H1 (cell line): ENCODE results near the gene TIMM10. TPM values are rescaled to one million over a fixed set of nuclear protein-coding genes. Genes with fewer than 3 reads are reported as not detected.

Source experiments
- CTCF ChIA-PET: fragments of 300-600 bp; sonication (Branson Sonifier 250); formaldehyde crosslinking; loops from one replicate; lab custom pipeline; 2021; ENCODE audit not compliant: partially characterized antibody; lab: Charles Lee
- POLR2A ChIA-PET: fragments of 300-600 bp; sonication (Branson Sonifier 250); formaldehyde crosslinking; loops from one replicate; lab custom pipeline; 2021; ENCODE audit warnings: inconsistent platforms; ENCODE audit not compliant: partially characterized antibody; lab: Charles Lee
- DNase-seq, 2 experiments: peaks; one replicate each; pipeline versions ENCODE4 v3.0.0 to v3.0.0-alpha.2; 2010 to 2022; ENCODE audit warnings: low spot score in 2 of 2, low read depth in 1 of 2, mixed read lengths in 1 of 2
- FAIRE-seq: peaks from 2 replicates; lab custom pipeline; 2011; peaks lifted over from hg19 to GRCh38; lab: Jason Lieb, UNC
- H2AFZ ChIP-seq: 2 replicates; pipeline ENCODE4 v1.8.1; 2012; ENCODE audit warnings: low read length, inconsistent platforms
- H2AK5ac ChIP-seq: 2 replicates; pipeline ENCODE4 v1.6.1; 2013; ENCODE audit warnings: low read depth, low read length
- H2BK120ac ChIP-seq: replicated peaks from 2 replicates; pipeline ENCODE3; 2013; ENCODE audit warnings: low read depth, low read length, inconsistent platforms
- H2BK12ac ChIP-seq: 2 replicates; pipeline ENCODE4 v1.6.1; 2013; ENCODE audit warnings: low read depth, low read length
- H2BK15ac ChIP-seq: 2 replicates; pipeline ENCODE4 v1.6.1; 2013; ENCODE audit warnings: low read length
- H2BK20ac ChIP-seq: 2 replicates; pipeline ENCODE4 v1.6.1; 2013; ENCODE audit warnings: low read length
- H2BK5ac ChIP-seq: 2 replicates; pipeline ENCODE4 v1.6.1; 2013; ENCODE audit warnings: low read depth, low read length
- H3K14ac ChIP-seq: 2 replicates; pipeline ENCODE4 v1.6.1; 2013; ENCODE audit warnings: inconsistent platforms; ENCODE audit not compliant: insufficient read length
- H3K18ac ChIP-seq: 2 replicates; pipeline ENCODE4 v1.6.1; 2013; ENCODE audit warnings: low read length; ENCODE audit errors: extremely low read depth
- H3K23ac ChIP-seq: 2 replicates; pipeline ENCODE4 v1.6.1; 2013; ENCODE audit warnings: inconsistent platforms; ENCODE audit not compliant: insufficient read length
- H3K23me2 ChIP-seq: 2 replicates; pipeline ENCODE4 v1.6.1; 2013; ENCODE audit warnings: low read depth, low read length
- H3K27ac ChIP-seq: 2 replicates; pipeline ENCODE4 v1.6.1; 2011; ENCODE audit warnings: low read depth, low read length, inconsistent platforms
- H3K27me3 ChIP-seq, 4 experiments: replicated peaks in 1 of 4; 1 replicate in 1 of 4; 2 replicates in 3 of 4; pipeline versions ENCODE4 v1.6.1 to v1.8.1; 2011 to 2013; ENCODE audit warnings: low read length in 3 of 4, mild to moderate bottlenecking in 3 of 4, inconsistent platforms in 2 of 4, mixed read lengths in 2 of 4, moderate library complexity in 1 of 4; ENCODE audit not compliant: control insufficient read depth in 3 of 4, insufficient read depth in 3 of 4; ENCODE audit errors: extremely low read depth in 1 of 4
- H3K36me3 ChIP-seq, 4 experiments: 2 replicates each; pipeline versions ENCODE4 v1.6.1 to v1.8.1; 2011 to 2013; ENCODE audit warnings: mild to moderate bottlenecking in 4 of 4, low read length in 3 of 4, moderate library complexity in 2 of 4, control low read depth in 1 of 4, inconsistent platforms in 1 of 4; ENCODE audit not compliant: insufficient read depth in 4 of 4, control insufficient read depth in 2 of 4
- H3K4ac ChIP-seq: replicated peaks from 2 replicates; pipeline ENCODE3; 2013; ENCODE audit warnings: low read length, low read depth, mixed read lengths, inconsistent platforms; ENCODE audit not compliant: insufficient read length
- H3K4me1 ChIP-seq, 4 experiments: replicated peaks in 1 of 4; 1 replicate in 1 of 4; 2 replicates in 3 of 4; pipeline versions ENCODE4 v1.6.1 to v1.8.1; 2011 to 2013; ENCODE audit warnings: low read length in 3 of 4, inconsistent platforms in 2 of 4, mixed read lengths in 1 of 4; ENCODE audit not compliant: insufficient read depth in 4 of 4, control insufficient read depth in 3 of 4
- H3K4me2 ChIP-seq, 2 experiments: 2 replicates each; pipeline versions ENCODE4 v1.6.1 to v1.8.1; 2011 to 2013; ENCODE audit warnings: low read depth in 2 of 2, low read length in 2 of 2, control low read depth in 1 of 2, inconsistent platforms in 1 of 2, mild to moderate bottlenecking in 1 of 2; ENCODE audit not compliant: insufficient read depth in 1 of 2
- H3K4me3 ChIP-seq, 4 experiments: fragments of 200-600, 300-600 bp in 1 of 4; sonication (generic), shearing (Covaris generic), sonication (Bioruptor Twin) in 1 of 4; 2 replicates each; pipeline versions ENCODE4 v1.5.1 to v1.8.1; 2011 to 2016; ENCODE audit warnings: low read length in 4 of 4, low read depth in 3 of 4, control low read depth in 2 of 4, inconsistent platforms in 2 of 4, mild to moderate bottlenecking in 2 of 4, mixed read lengths in 1 of 4, moderate library complexity in 1 of 4; ENCODE audit not compliant: insufficient read depth in 2 of 4; ENCODE audit errors: extremely low read depth in 1 of 4
- H3K56ac ChIP-seq: replicated peaks from 2 replicates; pipeline ENCODE3; 2013; ENCODE audit warnings: low read depth, mild to moderate bottlenecking, mixed read lengths, low read length, inconsistent platforms; ENCODE audit not compliant: insufficient read length
- H3K79me1 ChIP-seq: 2 replicates; pipeline ENCODE4 v1.6.1; 2013; ENCODE audit warnings: low read depth, low read length, control low read depth
- H3K79me2 ChIP-seq, 2 experiments: 2 replicates each; pipeline versions ENCODE4 v1.6.1 to v1.8.1; 2012 to 2013; ENCODE audit warnings: low read length in 2 of 2, mild to moderate bottlenecking in 2 of 2, inconsistent platforms in 1 of 2; ENCODE audit not compliant: insufficient read depth in 2 of 2, control insufficient read depth in 1 of 2
- H3K9ac ChIP-seq, 4 experiments: replicated peaks in 1 of 4; 1 replicate in 1 of 4; 2 replicates in 3 of 4; pipeline versions ENCODE4 v1.6.1 to v1.8.1; 2011 to 2013; ENCODE audit warnings: low read depth in 3 of 4, low read length in 3 of 4, control low read depth in 2 of 4, mild to moderate bottlenecking in 2 of 4, moderate library complexity in 2 of 4, inconsistent platforms in 1 of 4; ENCODE audit errors: extremely low read depth in 1 of 4
- H3K9me3 ChIP-seq, 2 experiments: 2 replicates each; pipeline versions ENCODE4 v1.6.1 to v1.8.1; 2012 to 2013; ENCODE audit warnings: mild to moderate bottlenecking in 2 of 2, moderate library complexity in 2 of 2, control low read depth in 1 of 2, inconsistent platforms in 1 of 2, low read depth in 1 of 2, low read length in 1 of 2, mixed read lengths in 1 of 2; ENCODE audit not compliant: insufficient read depth in 2 of 2
- H4K20me1 ChIP-seq, 2 experiments: replicated peaks in 1 of 2; 2 replicates each; pipeline versions ENCODE3 to v1.8.1; 2011 to 2013; ENCODE audit warnings: inconsistent platforms in 2 of 2, low read length in 2 of 2, mild to moderate bottlenecking in 1 of 2; ENCODE audit not compliant: insufficient read depth in 2 of 2, control insufficient read depth in 1 of 2
- H4K5ac ChIP-seq: 2 replicates; pipeline ENCODE4 v1.6.1; 2013; ENCODE audit warnings: low read length, low read depth, mixed read lengths, inconsistent platforms; ENCODE audit not compliant: insufficient read length
- H4K8ac ChIP-seq: 2 replicates; pipeline ENCODE4 v1.8.0; 2013; ENCODE audit warnings: mild to moderate bottlenecking, moderate library complexity, low read length, inconsistent platforms; ENCODE audit not compliant: insufficient read depth; ENCODE audit errors: extremely low read depth
- H4K91ac ChIP-seq: replicated peaks from 2 replicates; pipeline ENCODE3; 2013; ENCODE audit warnings: low read length, mixed read lengths, inconsistent platforms; ENCODE audit not compliant: insufficient read length
- BCL11A ChIP-seq, 2 experiments: IDR thresholded peaks; one replicate each; pipeline ENCODE4 v1.6.1; 2011; ENCODE audit warnings: low read depth in 2 of 2, low read length in 2 of 2, mild to moderate bottlenecking in 2 of 2
- BRCA1 ChIP-seq: IDR thresholded peaks from 2 replicates; pipeline ENCODE4 v1.6.1; 2012; ENCODE audit warnings: low read depth, low read length, improper control_type of control experiment
- CBX5 ChIP-seq: fragments of 300-800, 300-1000 bp; sonication (generic); IDR thresholded peaks from 2 replicates; pipeline ENCODE4 v1.7.1; 2016; ENCODE audit warnings: antibody characterized with exemption, low read length, low read depth
- CHD1 ChIP-seq: IDR thresholded peaks from 2 replicates; pipeline ENCODE4 v1.6.1; 2012; ENCODE audit warnings: low read depth, low read length, improper control_type of control experiment
- CREB1 ChIP-seq: IDR thresholded peaks from 2 replicates; pipeline ENCODE4 v1.6.1; 2012; ENCODE audit warnings: inconsistent platforms
- CTBP2 ChIP-seq: IDR thresholded peaks from 2 replicates; pipeline ENCODE4 v1.7.0; 2011; ENCODE audit warnings: borderline replicate concordance, mild to moderate bottlenecking, moderate library complexity, mixed read lengths, low read length; ENCODE audit not compliant: insufficient read depth, insufficient read length
- EZH2 ChIP-seq: fragments of 200-600 bp; sonication (generic); IDR thresholded peaks from 2 replicates; pipeline ENCODE4 v1.7.1; 2012; ENCODE audit warnings: low read depth, mild to moderate bottlenecking, moderate library complexity, low read length, inconsistent platforms; ENCODE audit not compliant: severe bottlenecking
- JUN ChIP-seq: IDR thresholded peaks from 2 replicates; pipeline ENCODE4 v1.6.1; 2011; ENCODE audit warnings: low read depth, mild to moderate bottlenecking, improper control_type of control experiment, low read length
- SIX5 ChIP-seq: IDR thresholded peaks from 2 replicates; pipeline ENCODE4 v1.6.1; 2011; ENCODE audit warnings: mild to moderate bottlenecking, low read depth, low read length
- SP1 ChIP-seq: IDR thresholded peaks from 2 replicates; pipeline ENCODE4 v1.6.1; 2011; ENCODE audit warnings: low read depth, low read length
- SP2 ChIP-seq: IDR thresholded peaks from 2 replicates; pipeline ENCODE4 v1.6.1; 2012; ENCODE audit warnings: mild to moderate bottlenecking, low read length, inconsistent platforms
- SRF ChIP-seq: IDR thresholded peaks from 2 replicates; pipeline ENCODE4 v1.6.1; 2011; ENCODE audit warnings: mild to moderate bottlenecking, low read depth, low read length, moderate library complexity
- TAF1 ChIP-seq: IDR thresholded peaks from 2 replicates; pipeline ENCODE4 v1.6.1; 2011; ENCODE audit warnings: mild to moderate bottlenecking, low read depth, low read length
- TAF7 ChIP-seq: optimal IDR thresholded peaks from 2 replicates; pipeline ENCODE3; 2011; ENCODE audit warnings: low read depth, mild to moderate bottlenecking, inconsistent platforms, low read length, moderate library complexity, borderline replicate concordance
- TCF12 ChIP-seq: IDR thresholded peaks from 2 replicates; pipeline ENCODE4 v1.6.1; 2011; ENCODE audit warnings: low read depth, mild to moderate bottlenecking, low read length
- WGBS, 2 experiments: shearing (Covaris generic) in 1 of 2; methylation state at CpG; one replicate each; pipeline versions ENCODE4 v1.1.6 to v1.1.7; 2013 to 2015; ENCODE audit warnings: low lambda C conversion rate in 2 of 2, mixed read lengths in 2 of 2, inconsistent platforms in 1 of 2, low coverage in 1 of 2, missing lambda C conversion rate in 1 of 2; ENCODE audit not compliant: insufficient replicate concordance in 2 of 2, insufficient coverage in 1 of 2, insufficient read length in 1 of 2; ENCODE audit errors: extremely low coverage in 1 of 2, missing lambda C conversion rate in 1 of 2; 5-methylcytosine and 5-hydroxymethylcytosine counted together
- polyA plus RNA-seq, 7 experiments: library from polyadenylated mRNA; depleted of rRNA in 3 of 7; stranded (reverse) in 5 of 7; unstranded in 2 of 7; fragments of >200 nt in 5 of 7; fragments of 200-250 nt in 2 of 7; gene quantifications; 1 replicate in 5 of 7; 2 replicates in 1 of 7; 4 replicates in 1 of 7; pipeline versions ENCODE4 v1.2.1 to v1.2.3, GENCODE V29; 2011 to 2013; ENCODE audit warnings: missing spikeins in 2 of 7, mixed read lengths in 2 of 7
- total RNA-seq: library from RNA; stranded (reverse); fragmentation: NEBNext Ultra II Directional; extraction: Animal tissue kit (Norgen Biotek cat#: 25700); gene quantifications from 2 replicates; pipeline ENCODE4 v1.2.1, GENCODE V29; 2021

Gene TIMM10
- total and polyA plus RNA-seq, 2 of the 8 experiments (the other 6 are each of a cell fraction or from before 2014, with no cell fraction given), result 117 to 227 TPM

GRCh38 chr11:57555393-57555792 is 24.8 kb upstream of the TIMM10 start:
- Histone ChIP-seq H2BK12ac (no peak overlapping the region), H3K79me2 (no peaks in the 10 kb centered on the region), H3K23me2 (no peaks in the 10 kb centered on the region), H3K4me3 (no peak overlapping the region), H3K4me1 (peaks cover 0 to 3% (median 2%) of the 10 kb centered on the region in 4 experiments; a peak in 2 of 7 replicates), H2BK15ac (no peak overlapping the region), H3K23ac (no peak overlapping the region), H3K36me3 (peaks cover 4 to 44% (median 26%) of the 10 kb centered on the region in 4 experiments; a peak in 7 of 8 replicates), H3K18ac (no peak overlapping the region), H2AFZ (no peak overlapping the region), H3K79me1 (no peaks in the 10 kb centered on the region), H4K5ac (no peak overlapping the region), H2AK5ac (no peak overlapping the region), H3K9ac (no peak overlapping the region), H2BK120ac (no peak overlapping the region), H3K27ac (no peak overlapping the region), H3K14ac (no peak overlapping the region), H4K8ac (no peak overlapping the region), H2BK5ac (no peak overlapping the region), H3K4ac (no peak overlapping the region), H3K4me2 (no peak overlapping the region), H3K27me3 (no peaks in the 10 kb centered on the region), H2BK20ac (no peak overlapping the region), H3K9me3 (no peaks in the 10 kb centered on the region), H3K56ac (no peak overlapping the region), H4K20me1 (peaks cover 2% of the 10 kb centered on the region in 2 experiments), H4K91ac (no peak overlapping the region)
- POLR2A ChIA-PET, result interaction anchor here (0.6 to 2.3 kb wide), 6 partner anchors 13 to 93 kb away, joined by 3 to 8 read pairs (median 6); no protein-coding TSS in a partner anchor
- WGBS, 2 experiments, result 90% methylated on average over 2 of the region's 2 CpGs; no CpG with 5 or more reads in 1 of the 2 experiments
- CTCF ChIA-PET, result interaction anchor here (1.0 to 2.1 kb wide), 4 partner anchors 13 to 62 kb away, joined by 4 to 11 read pairs (median 4); partner anchors contain the start of gene UBE2L6
- DNase-seq (no peak), FAIRE-seq (no peak)
- TF ChIP-seq SIX5 (no peak), CTBP2 (no peak), SRF (no peak), TCF12 (no peak), BRCA1 (no peak), EZH2 (no peak), JUN (no peak), CREB1 (no peak), BCL11A (IDR thresholded peaks at IDR 0.05; ENCODE audit: low read depth in 2 of 2, low read length in 2 of 2) (no peak), CHD1 (no peak), SP1 (no peak), TAF1 (no peak), SP2 (no peak), CBX5 (no peak), TAF7 (no peak)
